EL (cell line): ENCODE data around the gene APMAP.

Source experiments
- DNase-seq: peaks from one replicate; pipeline ENCODE4 v3.0.0-alpha.2; 2016

APMAP gene

GRCh38 chr20:24992487-24993205 is at the start of gene APMAP:
APMAP (minus strand) TSS chr20:24992751; CDS start chr20:24992688, 63 bp downstream.
- peak; percentile 94 for DNase-seq

- no peak for DNase-seq
Observed at GRCh38 chr20:25041813-25042530, 49.4 kb upstream of the APMAP start.

- DNase-seq, result peak; percentile 41
Observed at GRCh38 chr20:25040438-25040831, 47.9 kb upstream of the APMAP start.

- peak; percentile 12 for DNase-seq
Observed at GRCh38 chr20:25039697-25040437, 47.3 kb upstream of the APMAP start.

GRCh38 chr20:25038591-25039015 is 46.1 kb upstream of the APMAP start:
- no peak for DNase-seq

GRCh38 chr20:25038103-25038410 is 45.5 kb upstream of the APMAP start:
- DNase-seq, result no peak

- no peak for DNase-seq
Observed at GRCh38 chr20:25037288-25038102, 44.9 kb upstream of the APMAP start.

GRCh38 chr20:25036331-25036936 is 43.9 kb upstream of the APMAP start:
- no peak for DNase-seq

GRCh38 chr20:25035921-25036320 is 43.4 kb upstream of the APMAP start:
- no peak for DNase-seq

- no peak for DNase-seq
Observed at GRCh38 chr20:25033924-25034300, 41.4 kb upstream of the APMAP start.

GRCh38 chr20:25033265-25033923 is 40.8 kb upstream of the APMAP start:
- no peak for DNase-seq

- no peak for DNase-seq
Observed at GRCh38 chr20:25032478-25033264, 40.1 kb upstream of the APMAP start.

GRCh38 chr20:25032065-25032477 is 39.5 kb upstream of the APMAP start:
- no peak for DNase-seq

GRCh38 chr20:25031241-25031640 is 38.7 kb upstream of the APMAP start:
- no peak for DNase-seq

GRCh38 chr20:25030649-25031207 is 38.2 kb upstream of the APMAP start:
- DNase-seq, result no peak

GRCh38 chr20:25030007-25030648 is 37.6 kb upstream of the APMAP start:
- no peak for DNase-seq

GRCh38 chr20:25025986-25026605 is 33.5 kb upstream of the APMAP start:
- DNase-seq, result no peak

GRCh38 chr20:25025091-25025861 is 32.7 kb upstream of the APMAP start:
- no peak for DNase-seq

GRCh38 chr20:25024171-25024570 is 31.6 kb upstream of the APMAP start:
- no peak for DNase-seq
